GM19372 (cell line): ENCODE data around the gene MBNL3.

Source experiments
- ATAC-seq: cut with Tn5 transposase; IDR thresholded peaks from one replicate; pipeline ENCODE4 v1.9.1; 2021; ENCODE audit warnings: mild to moderate bottlenecking, low read depth, moderate library complexity; ENCODE audit not compliant: unreplicated experiment

MBNL3 gene

GRCh38 chrX:132425744-132426318 is 63.0 kb downstream of the MBNL3 start:
- no peak for ATAC-seq

GRCh38 chrX:132423323-132423722 is 65.5 kb downstream of the MBNL3 start:
- no peak for ATAC-seq

GRCh38 chrX:132415012-132415411 is 73.8 kb downstream of the MBNL3 start:
- no peak for ATAC-seq

- no peak for ATAC-seq
Observed at GRCh38 chrX:132414404-132414803, 74.4 kb downstream of the MBNL3 start.

GRCh38 chrX:132413459-132413858 is 75.4 kb downstream of the MBNL3 start:
- ATAC-seq, result no peak

- no peak for ATAC-seq
Observed at GRCh38 chrX:132412208-132412607, 76.6 kb downstream of the MBNL3 start.

GRCh38 chrX:132411310-132411977 is 77.4 kb downstream of the MBNL3 start:
- no peak for ATAC-seq

GRCh38 chrX:132409780-132410556 is 78.9 kb downstream of the MBNL3 start:
- no peak for ATAC-seq

- ATAC-seq, result no peak
Observed at GRCh38 chrX:132407691-132408090, 81.1 kb downstream of the MBNL3 start.

- no peak for ATAC-seq
Observed at GRCh38 chrX:132406106-132406505, 82.7 kb downstream of the MBNL3 start.

- no peak for ATAC-seq
Observed at GRCh38 chrX:132404266-132404665, 84.6 kb downstream of the MBNL3 start.

- no peak for ATAC-seq
Observed at GRCh38 chrX:132401935-132402334, 86.9 kb downstream of the MBNL3 start.

- ATAC-seq, result no peak
Observed at GRCh38 chrX:132400706-132401105, 88.1 kb downstream of the MBNL3 start.

- ATAC-seq, result no peak
Observed at GRCh38 chrX:132395645-132396044, 93.2 kb downstream of the MBNL3 start.

- ATAC-seq, result no peak
Observed at GRCh38 chrX:132395026-132395425, 93.8 kb downstream of the MBNL3 start.

- no peak for ATAC-seq
Observed at GRCh38 chrX:132394591-132394990, 94.2 kb downstream of the MBNL3 start.

GRCh38 chrX:132393992-132394391 is 94.8 kb downstream of the MBNL3 start:
- ATAC-seq, result no peak

GRCh38 chrX:132393485-132393884 is 95.4 kb downstream of the MBNL3 start:
- no peak for ATAC-seq

GRCh38 chrX:132393085-132393484 is 95.8 kb downstream of the MBNL3 start:
- no peak for ATAC-seq

- no peak for ATAC-seq
Observed at GRCh38 chrX:132390792-132391191, 98.0 kb downstream of the MBNL3 start.

GRCh38 chrX:132389480-132389879 is 99.4 kb downstream of the MBNL3 start:
- ATAC-seq, result no peak

- ATAC-seq, result no peak
Observed at GRCh38 chrX:132388371-132388770, 100.5 kb downstream of the MBNL3 start.
